Ascending aorta (tissue), 2 donors: ENCODE measurements around the gene MAP2K6. TPM values are rescaled to one million over a fixed set of nuclear protein-coding genes. Genes with fewer than 3 reads are reported as not detected.

Experiments
- DNase-seq, 2 donors: peaks; one replicate each; pipeline ENCODE4 v3.0.0-alpha.2; 2019; ENCODE audit warnings: low spot score in 2 of 2
- H3K27ac ChIP-seq, 2 donors: fragments of 200-600 bp; sonication (generic); one replicate each; pipeline ENCODE4 v1.5.1; 2016 to 2017; ENCODE audit warnings: mild to moderate bottlenecking in 1 of 2
- H3K27me3 ChIP-seq: fragments of 200-600 bp; sonication (generic); one replicate; pipeline ENCODE4 v1.5.1; 2017
- H3K36me3 ChIP-seq, 2 donors: fragments of 200-600 bp; sonication (generic); one replicate each; pipeline ENCODE4 v1.5.1; 2016
- H3K4me1 ChIP-seq, 2 donors: fragments of 200-600 bp; sonication (generic); one replicate each; pipeline ENCODE4 v1.5.1; 2016 to 2017; ENCODE audit warnings: mild to moderate bottlenecking in 1 of 2
- H3K4me3 ChIP-seq, 2 donors: fragments of 200-600 bp; sonication (generic); one replicate each; pipeline ENCODE4 v1.5.1; 2016 to 2017; ENCODE audit warnings: mild to moderate bottlenecking in 1 of 2
- H3K9me3 ChIP-seq, 2 donors: fragments of 200-600 bp; sonication (generic); one replicate each; pipeline ENCODE4 v1.5.1; 2016
- CTCF ChIP-seq, 3 experiments: fragments of 200-600 bp in 2 of 3; fragments of 450-650 bp in 1 of 3; sonication (generic) in 2 of 3; IDR thresholded peaks; one replicate each; pipeline ENCODE4 v1.5.1; 2016 to 2019; ENCODE audit warnings: antibody characterized with exemption in 3 of 3, mild to moderate bottlenecking in 1 of 3, moderate library complexity in 1 of 3
- intact Hi-C: fragments of 100-400 bp; cut with DNase I; formaldehyde crosslinking; loops from one replicate; pipeline ENCODE4 v1.15.1; 2023
- total RNA-seq: library from RNA; depleted of rRNA; stranded (reverse); fragments of >200 nt; gene quantifications from one replicate; pipeline ENCODE4 v1.1.0, GENCODE V29; 2016

The MAP2K6 gene
- total RNA-seq, 1 donor from 2014 or later, result 6.7 TPM

GRCh38 chr17:69417545-69418483 is 3.3 kb downstream of the MAP2K6 start:
- Histone ChIP-seq H3K9me3 (no peaks in the 10 kb centered on the region), H3K27me3 (no peaks in the 10 kb centered on the region), H3K4me1 (peaks cover 0 to 2% of the 10 kb centered on the region in 2 donors), H3K4me3 (no peak overlapping the region), H3K27ac (no peak overlapping the region), H3K36me3 (no peaks in the 10 kb centered on the region)
- no peak for TF ChIP-seq CTCF (IDR thresholded peaks at IDR 0.05)
- intact Hi-C loops, result no loop called here
- DNase-seq, result no peak

GRCh38 chr17:69418535-69418934 is 4.0 kb downstream of the MAP2K6 start:
- H3K27me3 ChIP-seq, result no peaks in the 10 kb centered on the region
- no peak for DNase-seq
- no peak for TF ChIP-seq CTCF (IDR thresholded peaks at IDR 0.05)
- no peaks in the 10 kb centered on the region for H3K9me3 ChIP-seq
- H3K4me1 ChIP-seq, result peaks cover 0 to 2% of the 10 kb centered on the region in 2 donors
- no peaks in the 10 kb centered on the region for H3K36me3 ChIP-seq
- no peak overlapping the region for H3K27ac ChIP-seq
- intact Hi-C loops, result no loop called here
- no peak overlapping the region for H3K4me3 ChIP-seq

- Histone ChIP-seq H3K4me3 (no peak overlapping the region), H3K36me3 (no peaks in the 10 kb centered on the region), H3K9me3 (no peaks in the 10 kb centered on the region), H3K4me1 (no peaks in the 10 kb centered on the region), H3K27me3 (no peaks in the 10 kb centered on the region), H3K27ac (no peak overlapping the region)
- DNase-seq, result no peak
- intact Hi-C loops, result no loop called here
- no peak for TF ChIP-seq CTCF (IDR thresholded peaks at IDR 0.05)
Observed at GRCh38 chr17:69423450-69423849, 9.0 kb downstream of the MAP2K6 start.

- Histone ChIP-seq H3K9me3 (no peaks in the 10 kb centered on the region), H3K27ac (no peak overlapping the region), H3K4me1 (no peaks in the 10 kb centered on the region), H3K4me3 (no peak overlapping the region), H3K36me3 (no peaks in the 10 kb centered on the region), H3K27me3 (no peaks in the 10 kb centered on the region)
- no peak for DNase-seq
- TF ChIP-seq CTCF (IDR thresholded peaks at IDR 0.05), result no peak
- intact Hi-C loops, result no loop called here
Observed at GRCh38 chr17:69424287-69425041, 10.0 kb downstream of the MAP2K6 start.

- intact Hi-C loops, result no loop called here
- no peaks in the 10 kb centered on the region for H3K9me3 ChIP-seq
- DNase-seq, result no peak
Observed at GRCh38 chr17:69425978-69426377, 11.5 kb downstream of the MAP2K6 start.

More at GRCh38 chr17:69425978-69426377, 11.5 kb downstream of the MAP2K6 start:
- no peaks in the 10 kb centered on the region for H3K27me3 ChIP-seq
- no peak overlapping the region for H3K27ac ChIP-seq
- no peaks in the 10 kb centered on the region for H3K36me3 ChIP-seq
- no peaks in the 10 kb centered on the region for H3K4me1 ChIP-seq
- TF ChIP-seq CTCF (IDR thresholded peaks at IDR 0.05), result no peak
- no peak overlapping the region for H3K4me3 ChIP-seq
